Transverse colon (tissue), 4 donors: Measurements from ENCODE around the gene SEC22A. TPM values are rescaled to one million over a fixed set of nuclear protein-coding genes. Genes with fewer than 3 reads are reported as not detected.

Experiments used
- DNase-seq: peaks from one replicate; pipeline ENCODE4 v3.0.0-alpha.2; 2019
- H3K27ac ChIP-seq, 4 donors: fragments of 200-600 bp; sonication (generic); 2 replicates each; pipeline ENCODE4 v1.5.1; 2016 to 2018; ENCODE audit warnings: inconsistent platforms in 4 of 4
- H3K27me3 ChIP-seq: fragments of 200-600 bp; sonication (generic); 2 replicates; pipeline ENCODE4 v1.5.1; 2017; ENCODE audit warnings: inconsistent platforms
- H3K36me3 ChIP-seq, 4 donors: fragments of 200-600 bp; sonication (generic); 2 replicates each; pipeline ENCODE4 v1.5.1; 2017 to 2019; ENCODE audit warnings: inconsistent platforms in 4 of 4
- H3K4me1 ChIP-seq, 4 donors: fragments of 200-600 bp; sonication (generic); 2 replicates each; pipeline ENCODE4 v1.5.1; 2017 to 2020; ENCODE audit warnings: inconsistent platforms in 4 of 4
- H3K4me3 ChIP-seq, 4 donors: fragments of 200-600 bp; sonication (generic); 1 replicate in 1 of 4; 2 replicates in 3 of 4; pipeline versions ENCODE4 v1.5.1 to v1.6.1; 2017 to 2019; ENCODE audit warnings: inconsistent platforms in 4 of 4
- H3K9me3 ChIP-seq, 2 donors: fragments of 200-600 bp; sonication (generic); 2 replicates each; pipeline ENCODE4 v1.5.1; 2017 to 2019; ENCODE audit warnings: inconsistent platforms in 2 of 2
- CTCF ChIP-seq, 5 experiments: fragments of 200-600 bp in 3 of 5; fragments of 450-650 bp in 2 of 5; sonication (generic) in 3 of 5; IDR thresholded peaks; 1 replicate in 2 of 5; 2 replicates in 3 of 5; pipeline ENCODE4 v1.5.1; 2016 to 2017; ENCODE audit warnings: antibody characterized with exemption in 5 of 5, inconsistent platforms in 3 of 5, mild to moderate bottlenecking in 2 of 5, moderate library complexity in 1 of 5
- EP300 ChIP-seq: sonication (generic); formaldehyde crosslinking; IDR thresholded peaks from one replicate; pipeline ENCODE4 v1.6.1; 2017; ENCODE audit warnings: antibody characterized with exemption, low read depth
- POLR2A ChIP-seq: fragments of 450-650 bp; IDR thresholded peaks from one replicate; pipeline ENCODE4 v1.6.1; 2016; ENCODE audit warnings: antibody characterized with exemption, mild to moderate bottlenecking, moderate library complexity
- POLR2AphosphoS5 ChIP-seq, 3 donors: sonication (generic); formaldehyde crosslinking; IDR thresholded peaks; one replicate each; pipeline ENCODE4 v1.6.1; 2016; ENCODE audit warnings: antibody characterized with exemption in 3 of 3
- WGBS, 2 donors: methylation state at CpG; one replicate each; pipeline ENCODE4 v1.1.5; 2018; ENCODE audit warnings: low coverage in 1 of 2; 5-methylcytosine and 5-hydroxymethylcytosine counted together
- in situ Hi-C, 4 donors: fragments of 200-750 bp; cut with MboI; loops; one replicate each; pipeline versions ENCODE4 v1.15.0 to v1.15.1; 2017; ENCODE audit warnings: low sequenced_read_pairs in 3 of 4, low pct_ligation_motif_present in 1 of 4, low pct_unique_long_range_greater_than_20kb in 1 of 4
- intact Hi-C: fragments of 100-400 bp; cut with DNase I; formaldehyde crosslinking; loops from one replicate; pipeline ENCODE4 v1.15.1; 2023; ENCODE audit warnings: low total_unique reads
- total RNA-seq, 4 donors: library from RNA; depleted of rRNA; stranded (reverse); fragments of >200 nt; gene quantifications; one replicate each; pipeline ENCODE4 v1.1.0, GENCODE V29; 2016

SEC22A gene
- total RNA-seq, 4 donors from 2014 or later: 4.5 to 33.8 (median 17.6) TPM

GRCh38 chr3:123299581-123299980 is 97.8 kb downstream of the SEC22A start:
- intact Hi-C loops (no loop called here), in situ Hi-C loops (no loop called here)
- H3K36me3 ChIP-seq: no peaks in the 10 kb centered on the region
- H3K9me3 ChIP-seq: no peaks in the 10 kb centered on the region
- 43 to 79% methylated on average over 1 to 7 of the region's 8 CpGs for WGBS, 2 donors
- H3K27ac ChIP-seq: no peak overlapping the region
- H3K4me1 ChIP-seq: no peaks in the 10 kb centered on the region
- DNase-seq: no peak
- H3K27me3 ChIP-seq: no peaks in the 10 kb centered on the region
- H3K4me3 ChIP-seq: no peak overlapping the region
- TF ChIP-seq EP300: no peak
- no peak for TF ChIP-seq CTCF (IDR thresholded peaks at IDR 0.05)
- TF ChIP-seq POLR2A: no peak
- no peak for TF ChIP-seq POLR2AphosphoS5 (IDR thresholded peaks at IDR 0.05)

GRCh38 chr3:123300056-123300455 is 98.3 kb downstream of the SEC22A start:
- 90% methylated on average over 16 of the region's 16 CpGs; no CpG with 5 or more reads in 1 of the 2 donors for WGBS, 2 donors
- Histone ChIP-seq H3K9me3 (no peaks in the 10 kb centered on the region), H3K27me3 (no peaks in the 10 kb centered on the region), H3K4me1 (no peaks in the 10 kb centered on the region), H3K36me3 (no peaks in the 10 kb centered on the region), H3K4me3 (no peak overlapping the region), H3K27ac (no peak overlapping the region)
- TF ChIP-seq POLR2A (no peak), POLR2AphosphoS5 (IDR thresholded peaks at IDR 0.05) (no peak), EP300 (no peak), CTCF (IDR thresholded peaks at IDR 0.05) (no peak)
- intact Hi-C loops (no loop called here), in situ Hi-C loops (no loop called here)
- no peak for DNase-seq

GRCh38 chr3:123300583-123300982 is 98.8 kb downstream of the SEC22A start:
- TF ChIP-seq POLR2AphosphoS5 (IDR thresholded peaks at IDR 0.05) (no peak), POLR2A (no peak)
- Histone ChIP-seq H3K4me1 (no peaks in the 10 kb centered on the region), H3K27me3 (no peaks in the 10 kb centered on the region), H3K9me3 (no peaks in the 10 kb centered on the region), H3K36me3 (no peaks in the 10 kb centered on the region), H3K4me3 (no peak overlapping the region), H3K27ac (no peak overlapping the region)
- intact Hi-C loops (no loop called here), in situ Hi-C loops (no loop called here)
- no peak for DNase-seq
- 87% methylated on average over 8 of the region's 8 CpGs; no CpG with 5 or more reads in 1 of the 2 donors for WGBS, 2 donors

GRCh38 chr3:123301331-123302184 is 99.8 kb downstream of the SEC22A start:
- Histone ChIP-seq H3K27ac (no peak overlapping the region), H3K27me3 (no peaks in the 10 kb centered on the region), H3K9me3 (no peaks in the 10 kb centered on the region), H3K36me3 (no peaks in the 10 kb centered on the region), H3K4me1 (no peaks in the 10 kb centered on the region), H3K4me3 (no peak overlapping the region)
- 39 to 100% methylated on average over 2 of the region's 4 CpGs for WGBS, 2 donors
- TF ChIP-seq EP300 (no peak), CTCF (IDR thresholded peaks at IDR 0.05) (no peak), POLR2A (no peak), POLR2AphosphoS5 (IDR thresholded peaks at IDR 0.05) (no peak)
- in situ Hi-C loops (no loop called here), intact Hi-C loops (no loop called here)
- DNase-seq: no peak
